GM12892 (cell line): Measurements from ENCODE around the gene APBA2.

ENCODE experiments used
- POLR2A ChIP-seq: IDR thresholded peaks from 2 replicates; pipeline ENCODE4 v1.6.1; 2011; ENCODE audit warnings: low read depth, low read length, control low read depth
- POLR2AphosphoS5 ChIP-seq: IDR thresholded peaks from 2 replicates; pipeline ENCODE4 v1.6.1; 2011; ENCODE audit warnings: low read depth, low read length, control low read depth

DNA sequence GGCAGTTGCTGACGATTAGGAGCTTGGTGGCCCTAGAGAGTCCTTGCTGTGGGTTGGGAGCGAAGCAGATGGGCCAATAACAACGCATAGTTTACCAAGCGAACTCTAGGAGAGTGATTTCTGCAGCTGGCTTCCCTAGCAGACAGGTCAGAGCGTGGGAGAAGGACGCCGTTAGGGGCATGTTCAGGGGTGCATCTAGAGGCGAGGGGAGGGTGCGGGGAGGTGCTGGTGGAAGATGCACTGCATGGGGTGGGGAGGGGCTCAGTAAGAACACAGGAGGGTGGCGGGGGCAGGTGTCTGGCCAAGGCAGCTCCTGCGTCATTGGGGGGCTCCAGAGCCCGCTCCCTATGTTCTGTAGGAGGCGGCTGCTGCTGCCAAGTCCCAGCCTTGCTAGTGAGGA lies 8.9 kb downstream of the APBA2 start:
- TF ChIP-seq POLR2A, result no peak
- TF ChIP-seq POLR2AphosphoS5, result no peak
